ENCODE results near the gene ARMH2. TPM values are rescaled to one million over a fixed set of nuclear protein-coding genes. Genes with fewer than 3 reads are reported as not detected.

The ARMH2 gene
- total RNA-seq, 1 donor from 2014 or later: not detected

- intact Hi-C loops (cut with DNase I): no loop called here
- ATAC-seq (no peak), DNase-seq (ENCODE audit: low spot score) (no peak)
Observed at GRCh38 chr6:24822696-24823095, 24.0 kb upstream of the ARMH2 start.

GRCh38 chr6:24821860-24822444 is 23.2 kb upstream of the ARMH2 start:
- ATAC-seq (no peak), DNase-seq (ENCODE audit: low spot score) (no peak)
- intact Hi-C loops (cut with DNase I): no loop called here

GRCh38 chr6:24818346-24818745 is 19.6 kb upstream of the ARMH2 start:
- intact Hi-C loops (cut with DNase I): no loop called here
- ATAC-seq (no peak), DNase-seq (ENCODE audit: low spot score) (no peak)

GRCh38 chr6:24809728-24810127 is 11.0 kb upstream of the ARMH2 start:
- no peak for DNase-seq (ENCODE audit: low spot score)
- intact Hi-C loops (cut with DNase I): no loop called here
- ATAC-seq: no peak

GRCh38 chr6:24807584-24807983 is 8.9 kb upstream of the ARMH2 start:
- ATAC-seq (no peak), DNase-seq (ENCODE audit: low spot score) (no peak)
- intact Hi-C loops (cut with DNase I): no loop called here

- DNase-seq (ENCODE audit: low spot score) (no peak), ATAC-seq (no peak)
- intact Hi-C loops (cut with DNase I): no loop called here
Observed at GRCh38 chr6:24802271-24803059, 3.7 kb upstream of the ARMH2 start.

- ATAC-seq (no peak), DNase-seq (ENCODE audit: low spot score) (no peak)
- intact Hi-C loops (cut with DNase I): no loop called here
Observed at GRCh38 chr6:24799541-24799915, 811 bp upstream of the ARMH2 start.

- intact Hi-C loops (cut with DNase I): no loop called here
- no peak for DNase-seq (ENCODE audit: low spot score)
- ATAC-seq: no peak
Observed at GRCh38 chr6:24797596-24798216, 1.0 kb downstream of the ARMH2 start.

GRCh38 chr6:24796616-24797290 is 2.0 kb downstream of the ARMH2 start:
- DNase-seq (ENCODE audit: low spot score) (no peak), ATAC-seq (no peak)
- intact Hi-C loops (cut with DNase I): no loop called here

GRCh38 chr6:24795106-24795505 is 3.6 kb downstream of the ARMH2 start:
- DNase-seq (ENCODE audit: low spot score) (no peak), ATAC-seq (no peak)
- intact Hi-C loops (cut with DNase I): no loop called here

GRCh38 chr6:24788031-24788665 is 10.6 kb downstream of the ARMH2 start:
- DNase-seq (ENCODE audit: low spot score) (no peak), ATAC-seq (no peak)
- intact Hi-C loops (cut with DNase I): no loop called here

GRCh38 chr6:24780206-24780605 is 18.5 kb downstream of the ARMH2 start:
- intact Hi-C loops (cut with DNase I): no loop called here
- ATAC-seq: no peak
- DNase-seq (ENCODE audit: low spot score): no peak

GRCh38 chr6:24779416-24780016 is 19.2 kb downstream of the ARMH2 start:
- ATAC-seq (no peak), DNase-seq (ENCODE audit: low spot score) (no peak)
- intact Hi-C loops (cut with DNase I): no loop called here

- DNase-seq (ENCODE audit: low spot score) (no peak), ATAC-seq (no peak)
- intact Hi-C loops (cut with DNase I): no loop called here
Observed at GRCh38 chr6:24778878-24779277, 19.8 kb downstream of the ARMH2 start.

GRCh38 chr6:24778121-24778520 is 20.6 kb downstream of the ARMH2 start:
- DNase-seq (ENCODE audit: low spot score) (no peak), ATAC-seq (no peak)
- intact Hi-C loops (cut with DNase I): no loop called here

- ATAC-seq: no peak
- intact Hi-C loops (cut with DNase I): no loop called here
- no peak for DNase-seq (ENCODE audit: low spot score)
Observed at GRCh38 chr6:24777227-24777626, 21.5 kb downstream of the ARMH2 start.

- intact Hi-C loops (cut with DNase I): no loop called here
- no peak for DNase-seq (ENCODE audit: low spot score)
Observed at GRCh38 chr6:24775520-24776058, 23.1 kb downstream of the ARMH2 start.

GRCh38 chr6:24774696-24775519 is 23.8 kb downstream of the ARMH2 start, which contains the start of gene GMNN:
TSS of gene GMNN (plus strand) at chr6:24774937. CDS start at chr6:24777247, 2,310 bp downstream.
- peak; percentile 100 for DNase-seq (ENCODE audit: low spot score)
- intact Hi-C loops (cut with DNase I): no loop called here
- ATAC-seq: peak; percentile 99

More at GRCh38 chr6:24775520-24776058, 23.1 kb downstream of the ARMH2 start:
- ATAC-seq: no peak

Data from sciatic nerve (tissue), 2 donors.